ENCODE data around the gene MT1B. TPM values are rescaled to one million over a fixed set of nuclear protein-coding genes. Genes with fewer than 3 reads are reported as not detected.

The MT1B gene
- total RNA-seq, 1 experiment from 2014 or later: not detected

DNA sequence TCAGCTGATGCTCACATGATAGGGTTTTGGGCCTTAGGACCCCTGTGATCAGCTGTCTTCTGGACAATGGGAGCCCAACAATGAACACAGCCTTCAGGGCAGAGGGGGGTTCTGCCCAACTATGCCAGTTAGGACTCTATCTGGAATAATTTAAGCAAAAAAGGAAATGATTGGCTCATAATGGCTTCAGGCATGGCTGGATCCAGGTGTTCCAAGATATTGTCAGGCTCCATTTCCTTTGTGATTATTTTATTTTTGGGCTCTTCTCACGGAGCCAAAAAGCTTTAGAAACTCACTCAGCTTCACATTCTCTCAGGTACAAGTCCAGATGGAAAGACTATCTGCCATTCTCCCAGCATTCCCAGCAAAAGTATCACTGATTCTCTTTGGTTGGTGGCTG is 46.2 kb upstream of the MT1B start:
- ChIA-PET POLR2A (interaction anchor here (3.9 to 16.1 kb wide), 2 partner anchors 19 to 96 kb away, joined by 14 to 344 read pairs; partner anchors contain the start of gene MT1E), CTCF (interaction anchor here (0.9 to 5.3 kb wide), 4 partner anchors 29 to 184 kb away, joined by 3 to 65 read pairs (median 6); no protein-coding TSS in a partner anchor), RAD21 (ENCODE audit: low non-redundant PET in 1 of 2, low total read pairs in 2 of 2, uncharacterized antibody in 2 of 2, unreplicated experiment in 2 of 2) (interaction anchor here (1.2 to 1.8 kb wide), 3 partner anchors 20 to 96 kb away, joined by 3 to 6 read pairs (median 5); partner anchors contain the start of gene MT1E (in 1 of the 2))
- no peak for DNase-seq (ENCODE audit: low read depth, low spot score)
- no peaks in the 10 kb centered on the region for H3K9me2 ChIP-seq (ENCODE audit: insufficient read depth)
- intact Hi-C loops (cut with micrococcal nuclease): no loop called here
- no peaks in the 10 kb centered on the region for H3K9me3 ChIP-seq (ENCODE audit: control insufficient read depth in 1 of 2, insufficient read depth in 1 of 2, low read depth in 1 of 2, low read length in 2 of 2)
- H3K79me2 ChIP-seq (ENCODE audit: insufficient read depth, low read length): peaks cover 14% of the 10 kb centered on the region
- peak overlapping the region; percentile 95 for H3K4me2 ChIP-seq (ENCODE audit: low read length)
- H3K36me3 ChIP-seq (ENCODE audit: control insufficient read depth in 1 of 2, insufficient read depth in 2 of 2, low read length in 2 of 2): no peaks in the 10 kb centered on the region
- H3K4me3 ChIP-seq (replicated peaks in 1 of 2; ENCODE audit: low read depth in 1 of 2, low read length in 2 of 2): 0 out of 4 replicates have a peak overlapping the region, but pooled peaks of 1 of the 2 experiments have one; percentile 85
- H3K4me1 ChIP-seq (ENCODE audit: control insufficient read depth in 1 of 2, insufficient read depth in 2 of 2, low read length in 2 of 2): peaks cover 42 to 61% of the 10 kb centered on the region in 2 experiments
- no peaks in the 10 kb centered on the region for H3K27me3 ChIP-seq (ENCODE audit: insufficient read depth, low read length)
- no peak for ATAC-seq
- peak overlapping the region; percentile 96 for H3K27ac ChIP-seq (ENCODE audit: low read depth, low read length)
- H2AFZ ChIP-seq (ENCODE audit: low read depth, low read length, poor library complexity, severe bottlenecking): peak overlapping the region; percentile 24
- TF ChIP-seq EZH2 (IDR thresholded peaks at IDR 0.05): no peak
- TF ChIP-seq SP1 (IDR thresholded peaks at IDR 0.05; ENCODE audit: low read depth): no peak
- no peak for TF ChIP-seq RAD21 (IDR thresholded peaks at IDR 0.05; ENCODE audit: low read depth)
- TF ChIP-seq TCF7L2 (IDR thresholded peaks at IDR 0.05; ENCODE audit: borderline replicate concordance, extremely low read depth, insufficient read depth, insufficient read length): no peak
- no peak for TF ChIP-seq YY1 (IDR thresholded peaks at IDR 0.05; ENCODE audit: extremely low read depth, insufficient replicate concordance, low read depth, low read length)
- no peak for TF ChIP-seq ZNF274 (IDR thresholded peaks at IDR 0.05; ENCODE audit: low read depth, low read length)
- no peak for TF ChIP-seq POLR2AphosphoS5 (IDR thresholded peaks at IDR 0.05; ENCODE audit: low read depth, low read length)
- TF ChIP-seq MAX (IDR thresholded peaks at IDR 0.05): no peak
- TF ChIP-seq CEBPB (IDR thresholded peaks at IDR 0.05; ENCODE audit: low read depth): no peak
- no peak for TF ChIP-seq FOSL1 (IDR thresholded peaks at IDR 0.05; ENCODE audit: low read depth)
- no peak for TF ChIP-seq ZFX (IDR thresholded peaks at IDR 0.05)
- no peak for TF ChIP-seq EGR1 (IDR thresholded peaks at IDR 0.05; ENCODE audit: low read depth)
- TF ChIP-seq SRF (IDR thresholded peaks at IDR 0.05; ENCODE audit: low read depth): no peak
- peak overlapping the region; percentile 91; the same call in 1 of the 2 replicates for H3K9ac ChIP-seq (ENCODE audit: low read length)
- no TSS peak for BruUV-seq (replicated peaks)
- H4K20me1 ChIP-seq (ENCODE audit: insufficient read depth): no peaks in the 10 kb centered on the region
